HG03575 (cell line): ENCODE measurements around the gene AKAP10.
"Not testable (repeated sequence)": the region's sequence is repeated elsewhere in the genome, so short reads cannot be mapped to it uniquely, and the experiment has no call there.

ENCODE experiments used
- ATAC-seq: cut with Tn5 transposase; IDR thresholded peaks from one replicate; pipeline ENCODE4 v1.9.1; 2021; ENCODE audit not compliant: unreplicated experiment, insufficient number of reproducible peaks, low FRiP score; ENCODE audit errors: extremely low read depth

AKAP10 gene

DNA sequence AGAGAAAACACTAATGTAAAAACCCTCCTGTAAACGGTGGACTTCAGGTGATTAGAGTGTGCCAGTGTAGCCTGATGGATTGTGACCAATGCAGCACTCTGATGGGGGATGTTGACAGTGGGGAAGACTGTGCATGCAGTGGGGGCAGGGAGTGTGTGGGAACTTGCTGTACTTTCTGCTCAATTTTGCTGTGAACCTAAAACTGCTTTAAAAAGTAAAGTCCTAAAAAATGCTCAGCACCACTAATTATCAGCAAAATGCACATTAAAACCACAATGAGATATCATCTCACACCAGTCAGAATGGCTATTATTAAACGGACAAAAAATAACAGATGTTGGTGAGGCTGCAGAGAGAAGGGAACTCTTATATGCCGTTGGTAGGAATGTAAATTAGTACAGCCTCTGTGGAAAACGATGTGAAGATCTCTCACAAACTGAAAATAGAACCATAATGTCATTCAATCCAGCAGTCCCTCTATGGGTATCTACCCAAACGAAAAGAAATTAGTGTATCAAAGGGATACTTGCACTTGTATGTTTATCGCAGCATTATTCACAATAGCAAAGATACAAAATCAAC, 100.2 kb downstream of the AKAP10 start:
- no peak for ATAC-seq

DNA sequence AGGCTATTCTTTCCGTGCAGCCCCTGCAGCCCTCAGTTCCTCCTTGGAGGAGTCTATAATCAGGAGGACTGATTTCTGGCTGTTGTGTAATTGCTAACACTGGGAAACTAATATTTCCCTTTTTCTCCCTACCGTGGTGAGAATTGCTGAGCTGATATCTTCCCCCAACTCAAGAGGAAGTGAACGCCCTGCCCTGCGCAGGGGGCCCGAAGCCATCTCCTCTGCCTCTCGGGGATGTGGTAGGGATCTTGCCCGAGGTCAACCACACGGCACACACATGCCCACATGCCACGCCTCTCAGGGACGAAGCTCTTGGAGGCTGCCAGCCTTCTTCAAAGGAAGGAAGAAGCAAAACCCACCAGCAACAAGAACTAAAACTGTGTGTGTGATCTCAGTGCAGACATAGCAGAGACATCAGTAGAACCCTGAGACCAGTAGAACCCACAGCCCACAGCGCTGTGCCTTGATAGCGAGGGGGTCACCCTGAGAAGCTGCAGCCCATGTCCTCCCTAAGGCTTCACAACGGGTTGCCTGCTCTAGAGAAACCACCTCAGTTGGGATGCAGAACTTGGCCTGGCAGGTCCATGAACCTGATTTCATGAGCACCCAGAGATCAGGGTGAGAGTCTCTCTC, 101.0 kb downstream of the AKAP10 start:
- no peak for ATAC-seq

DNA sequence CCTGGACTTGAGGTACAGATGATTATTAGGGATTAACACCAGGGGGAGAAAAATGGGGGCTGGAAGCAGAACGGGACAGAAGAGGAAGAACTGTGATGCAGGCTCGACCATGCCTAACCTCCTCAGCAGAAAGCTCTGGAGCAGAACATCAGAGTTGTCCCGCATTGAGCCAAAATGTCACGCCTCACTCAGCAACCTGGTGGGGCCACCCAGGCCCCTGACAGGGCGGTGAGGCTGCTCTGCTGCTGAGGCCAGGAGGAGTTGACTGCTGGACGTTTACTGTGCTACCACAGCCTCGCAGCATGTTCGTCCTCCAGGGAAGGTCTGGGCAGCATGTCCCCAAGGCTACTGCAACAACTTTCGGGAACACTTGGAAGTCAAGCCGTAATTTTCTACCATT, 103.4 kb downstream of the AKAP10 start:
- no peak for ATAC-seq

DNA sequence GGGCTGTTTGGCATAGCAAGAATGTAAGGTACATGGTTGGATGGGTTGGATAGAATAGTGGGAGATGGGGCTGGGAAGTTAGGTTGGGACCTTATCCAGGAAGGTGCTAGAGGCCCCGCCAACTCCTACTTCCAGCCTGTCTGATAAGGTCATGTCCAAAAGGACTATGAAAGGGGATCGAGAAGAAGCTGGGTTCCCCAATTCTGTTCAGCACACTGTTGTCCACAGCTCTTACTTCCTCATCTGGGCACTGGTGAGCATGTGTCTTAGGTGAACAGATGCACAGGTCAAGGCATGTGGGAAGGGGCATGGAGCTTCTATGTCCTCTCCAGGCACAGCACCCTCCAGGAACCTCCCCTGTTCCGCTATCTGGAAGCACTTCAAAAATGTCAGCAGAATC, 104.3 kb downstream of the AKAP10 start:
- ATAC-seq: no peak

DNA sequence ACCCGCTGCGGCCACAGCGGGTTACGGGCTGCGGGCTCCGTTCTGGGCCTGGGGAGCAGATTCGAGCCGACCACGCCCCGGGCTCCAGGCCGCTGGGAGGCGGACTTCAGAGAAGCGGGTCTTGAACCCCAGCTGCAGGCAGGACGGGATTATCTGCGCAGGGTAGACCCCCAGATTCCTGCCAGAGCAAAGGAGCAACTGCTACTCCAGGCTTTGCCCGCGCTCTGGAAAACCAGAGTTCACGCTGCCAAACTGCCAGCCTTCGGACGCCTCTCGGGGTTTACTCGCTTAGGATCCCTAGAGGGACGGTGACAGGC, 109.6 kb downstream of the AKAP10 start:
- ATAC-seq: no peak

DNA sequence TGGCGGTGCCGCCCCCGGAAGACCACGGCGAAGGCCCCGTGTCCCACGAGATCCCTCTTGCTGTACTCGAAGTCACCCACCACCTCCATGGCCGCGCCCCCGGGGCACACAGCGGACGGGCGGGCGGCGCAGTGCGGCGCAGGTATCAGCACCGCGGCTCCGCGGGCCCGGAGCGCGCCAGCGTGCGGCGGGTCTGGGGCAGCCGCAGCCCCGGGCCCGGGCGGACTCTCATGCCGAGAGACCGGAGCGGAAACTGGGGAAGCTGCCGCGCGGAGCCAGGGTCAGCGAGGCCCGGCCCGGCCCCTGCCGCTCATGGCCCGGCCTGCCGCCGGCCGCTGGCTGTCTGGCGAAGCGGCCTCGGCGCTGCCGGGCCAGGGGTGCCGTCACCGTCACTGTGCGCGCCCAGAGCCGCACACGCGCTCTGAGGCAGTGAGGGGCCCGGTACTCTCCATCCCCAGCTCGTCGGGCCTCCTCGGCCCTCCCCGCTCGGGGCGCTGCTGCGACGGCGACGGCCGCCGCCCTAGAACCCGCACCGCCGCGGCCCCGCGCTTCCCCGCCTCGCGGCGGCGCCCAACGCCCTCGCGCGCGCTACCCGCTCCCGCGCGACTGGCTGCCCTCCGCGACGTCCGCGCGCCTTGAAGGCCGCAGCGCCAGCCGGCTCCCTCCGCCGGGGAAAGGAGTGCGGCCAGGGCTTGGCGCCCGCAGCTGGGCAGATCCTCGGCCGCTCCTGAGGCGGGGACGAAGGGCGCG, 110.1 kb downstream of the AKAP10 start, which contains the start of gene ULK2:
Gene ULK2, minus strand, starts transcription at position 608 of the 750 bp plus-strand sequence. Its CDS starts 519 bp downstream, at position 89.
- no peak for ATAC-seq

DNA sequence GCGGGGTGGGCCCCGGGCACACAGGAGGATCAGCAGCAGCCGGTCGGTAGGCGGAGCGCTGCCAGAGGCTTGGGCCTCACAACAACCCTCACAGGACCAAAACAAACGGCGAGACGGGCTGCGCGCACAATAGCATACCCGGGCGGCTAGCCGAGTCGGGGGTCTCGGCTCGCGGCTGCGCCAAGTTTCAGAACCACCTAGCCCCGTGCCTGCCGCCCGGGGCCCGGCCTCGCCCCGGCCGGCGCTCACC, 110.6 kb downstream of the AKAP10 start:
- ATAC-seq: no peak

DNA sequence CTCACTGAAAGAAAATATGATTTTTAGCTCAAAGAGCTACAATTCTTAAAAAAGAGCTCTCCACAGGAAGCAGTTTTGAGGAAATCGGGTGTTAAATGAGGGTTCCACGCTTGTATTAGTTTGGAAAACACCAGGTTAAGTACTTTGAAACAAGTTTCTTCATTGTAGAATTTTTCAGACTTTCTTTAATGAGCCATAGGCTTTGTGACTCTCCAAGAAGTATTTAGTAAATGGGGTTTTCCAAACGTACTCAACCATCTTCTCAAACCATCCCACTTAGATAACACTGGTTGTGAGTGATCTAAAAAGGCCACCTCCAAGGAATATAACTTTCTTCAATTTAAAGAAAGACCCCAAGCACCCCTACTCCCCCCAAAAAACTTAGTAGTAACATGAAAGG, 112.6 kb downstream of the AKAP10 start:
- no peak for ATAC-seq

DNA sequence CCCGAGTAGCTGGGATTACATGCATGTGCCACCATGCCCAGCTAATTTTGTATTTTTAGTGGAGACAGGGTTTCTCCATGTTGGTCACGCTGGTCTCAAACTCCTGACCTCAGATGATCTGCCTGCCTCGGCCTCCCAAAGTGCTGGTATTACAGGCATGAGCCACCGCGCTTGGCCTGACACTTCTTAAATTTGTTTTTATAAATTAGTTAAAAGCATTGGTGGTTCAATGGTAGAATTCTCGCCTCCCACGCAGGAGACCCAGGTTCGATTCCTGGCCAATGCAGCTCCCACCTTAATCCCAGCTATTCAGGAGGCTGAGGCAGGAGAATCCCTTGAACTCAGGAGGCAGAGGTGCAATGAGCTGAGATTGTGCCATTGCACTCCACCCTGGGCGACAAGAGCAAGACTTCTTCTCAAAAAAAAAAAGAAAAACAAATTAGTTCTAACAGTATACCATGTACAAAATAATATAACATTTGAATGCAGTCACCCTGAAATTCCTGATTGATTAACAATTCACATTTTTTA, 116.9 kb downstream of the AKAP10 start:
- ATAC-seq: not testable (repeated sequence)

DNA sequence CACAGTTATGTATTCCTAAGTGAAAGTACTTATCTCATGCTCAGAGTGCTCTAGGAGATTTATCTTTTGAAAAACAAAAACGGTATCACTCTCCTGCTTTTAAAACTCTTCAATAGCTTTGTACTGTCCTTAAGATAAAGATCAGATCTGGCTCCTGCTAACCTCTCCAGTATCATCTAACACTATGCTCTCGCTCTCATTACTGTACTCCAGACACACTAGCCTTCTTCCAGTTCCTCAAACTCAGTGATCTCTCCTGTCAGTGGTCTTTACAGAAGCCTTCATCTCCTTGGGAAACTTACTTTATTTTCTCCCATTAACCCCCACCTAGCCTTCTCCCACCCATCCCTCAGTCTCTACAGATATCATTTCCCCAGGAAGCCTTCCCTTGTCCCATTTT, 120.0 kb downstream of the AKAP10 start:
- ATAC-seq: no peak
